Measurements from ENCODE around the gene MAPK6. TPM values are rescaled to one million over a fixed set of nuclear protein-coding genes. Genes with fewer than 3 reads are reported as not detected.

Gene MAPK6
- total RNA-seq, 1 donor from 2014 or later = 16.2 TPM

- H3K9me3 Mint-ChIP-seq = peaks cover 5% of the 10 kb centered on the region
- no peaks in the 10 kb centered on the region for H3K27me3 Mint-ChIP-seq
- H3K27ac Mint-ChIP-seq = peak within 1 kb of the TSS; percentile 99
- no peak for TF ChIP-seq CTCF (IDR thresholded peaks at IDR 0.05)
- ChIA-PET CTCF (interaction anchor here (0.6 to 2.4 kb wide), 4 partner anchors 39 to 237 kb away, joined by 3 to 11 read pairs (median 3); no protein-coding TSS in a partner anchor), POLR2A (interaction anchor here (0.6 to 2.9 kb wide), 16 partner anchors 15 to 777 kb away, joined by 3 to 24 read pairs (median 4); no protein-coding TSS in a partner anchor)
- H3K4me1 Mint-ChIP-seq = peaks cover 21% of the 10 kb centered on the region
- ATAC-seq (ENCODE audit: low read depth) = peak; percentile 96
- DNase-seq = peak; percentile 69
- intact Hi-C loops (cut with micrococcal nuclease) = loop anchor here (1.0 to 5.0 kb wide), 4 partner anchors 35 to 208 kb away; partner anchors contain the start of genes MAPK6 and TMOD3
- peaks cover 20% of the 10 kb centered on the region for H3K36me3 Mint-ChIP-seq (ENCODE audit: low read depth)
- H3K4me3 Mint-ChIP-seq = peak within 1 kb of the TSS; percentile 100
Observed at GRCh38 chr15:51971375-51972133, 47.5 kb upstream of the MAPK6 start, which contains the start of gene LEO1. LEO1 (minus strand) TSS chr15:51971778; CDS start chr15:51971745, 33 bp downstream.

GRCh38 chr15:51973220-51973619, 45.8 kb upstream of the MAPK6 start:
- peaks cover 21% of the 10 kb centered on the region for H3K4me1 Mint-ChIP-seq
- H3K9me3 Mint-ChIP-seq = no peaks in the 10 kb centered on the region
- ChIA-PET CTCF (no interaction called here), POLR2A (interaction anchor here (2.9 kb wide), 1 partner anchor 48 kb away, joined by 24 read pairs; no protein-coding TSS in a partner anchor)
- DNase-seq (no peak), ATAC-seq (ENCODE audit: low read depth) (no peak)
- no peak for TF ChIP-seq CTCF (IDR thresholded peaks at IDR 0.05)
- H3K27ac Mint-ChIP-seq = no peak overlapping the region
- no peak overlapping the region for H3K4me3 Mint-ChIP-seq
- intact Hi-C loops (cut with micrococcal nuclease) = loop anchor here (5.0 kb wide), 1 partner anchor 146 kb away; the partner anchor contains the start of gene TMOD3
- peaks cover 9% of the 10 kb centered on the region for H3K36me3 Mint-ChIP-seq (ENCODE audit: low read depth)
- no peaks in the 10 kb centered on the region for H3K27me3 Mint-ChIP-seq

GRCh38 chr15:51973775-51974174, 45.2 kb upstream of the MAPK6 start:
- H3K4me3 Mint-ChIP-seq = no peak overlapping the region
- no peak for TF ChIP-seq CTCF (IDR thresholded peaks at IDR 0.05)
- H3K4me1 Mint-ChIP-seq = peaks cover 21% of the 10 kb centered on the region
- no peak overlapping the region for H3K27ac Mint-ChIP-seq
- ChIA-PET CTCF (no interaction called here), POLR2A (no interaction called here)
- H3K9me3 Mint-ChIP-seq = no peaks in the 10 kb centered on the region
- ATAC-seq (ENCODE audit: low read depth) (no peak), DNase-seq (no peak)
- no peaks in the 10 kb centered on the region for H3K27me3 Mint-ChIP-seq
- intact Hi-C loops (cut with micrococcal nuclease) = loop anchor here (5.0 kb wide), 1 partner anchor 146 kb away; the partner anchor contains the start of gene TMOD3
- H3K36me3 Mint-ChIP-seq (ENCODE audit: low read depth) = peaks cover 9% of the 10 kb centered on the region

GRCh38 chr15:51982013-51982769, 36.8 kb upstream of the MAPK6 start:
- H3K36me3 Mint-ChIP-seq (ENCODE audit: low read depth) = no peaks in the 10 kb centered on the region
- no peak overlapping the region for H3K27ac Mint-ChIP-seq
- ChIA-PET POLR2A (interaction anchor here (0.8 kb wide), 1 partner anchor 164 kb away, joined by 4 read pairs; no protein-coding TSS in a partner anchor), CTCF (no interaction called here)
- no peaks in the 10 kb centered on the region for H3K27me3 Mint-ChIP-seq
- ATAC-seq (ENCODE audit: low read depth) (peak; percentile 90), DNase-seq (no peak)
- intact Hi-C loops (cut with micrococcal nuclease) = loop anchor here (1.0 to 2.0 kb wide), 5 partner anchors 64 to 753 kb away; no protein-coding TSS in a partner anchor
- no peaks in the 10 kb centered on the region for H3K9me3 Mint-ChIP-seq
- peak overlapping the region; percentile 57 for H3K4me3 Mint-ChIP-seq
- TF ChIP-seq CTCF (IDR thresholded peaks at IDR 0.05) = no peak
- peaks cover 9% of the 10 kb centered on the region for H3K4me1 Mint-ChIP-seq

Measured in activated B cell treated with CpG ODN at 0.5 μM for 24 hours (primary cell).